Nephron progenitor cell (in vitro differentiated cells): Measurements from ENCODE around the gene SYN1.

ENCODE experiments used
- DNase-seq: peaks from one replicate; pipeline ENCODE4 v3.0.0; 2021
- H3K27ac Mint-ChIP-seq: 2 replicates; pipeline ENCODE4 v1.8.0; 2021; ENCODE audit warnings: mild to moderate bottlenecking, moderate library complexity, mixed read lengths
- H3K27me3 Mint-ChIP-seq: 2 replicates; pipeline ENCODE4 v1.8.0; 2021; ENCODE audit warnings: mild to moderate bottlenecking, low read depth, mixed read lengths; ENCODE audit not compliant: poor library complexity
- H3K36me3 Mint-ChIP-seq: 2 replicates; pipeline ENCODE4 v1.8.0; 2021; ENCODE audit warnings: low read depth, mixed read lengths
- H3K4me1 Mint-ChIP-seq: 2 replicates; pipeline ENCODE4 v1.8.0; 2021; ENCODE audit warnings: mixed read lengths
- H3K4me3 Mint-ChIP-seq: 2 replicates; pipeline ENCODE4 v1.8.0; 2021; ENCODE audit warnings: mild to moderate bottlenecking, moderate library complexity, mixed read lengths
- H3K9me3 Mint-ChIP-seq: 2 replicates; pipeline ENCODE4 v1.8.0; 2021; ENCODE audit warnings: mild to moderate bottlenecking, moderate library complexity, mixed read lengths
- CTCF ChIP-seq: fragments of 200-600 bp; sonication (generic); IDR thresholded peaks from 2 replicates; pipeline ENCODE4 v1.5.0; 2021; ENCODE audit warnings: antibody characterized with exemption

Gene SYN1

GRCh38 chrX:47638816-47639215 is 19.2 kb upstream of the SYN1 start:
- Mint-ChIP-seq H3K4me3 (no peak overlapping the region), H3K27me3 (no peaks in the 10 kb centered on the region), H3K9me3 (peaks cover 63% of the 10 kb centered on the region), H3K4me1 (peaks cover 4% of the 10 kb centered on the region), H3K36me3 (peaks cover 55% of the 10 kb centered on the region), H3K27ac (no peak overlapping the region)
- no peak for DNase-seq
- no peak for TF ChIP-seq CTCF

- no peak for DNase-seq
- TF ChIP-seq CTCF = no peak
- Mint-ChIP-seq H3K36me3 (peaks cover 51% of the 10 kb centered on the region), H3K4me3 (no peak overlapping the region), H3K4me1 (no peaks in the 10 kb centered on the region), H3K27me3 (no peaks in the 10 kb centered on the region), H3K27ac (no peak overlapping the region), H3K9me3 (peaks cover 59% of the 10 kb centered on the region)
These were observed 18.0 kb upstream of the SYN1 start for GRCh38 chrX:47637546-47638195.

- TF ChIP-seq CTCF = no peak
- Mint-ChIP-seq H3K27me3 (no peaks in the 10 kb centered on the region), H3K27ac (no peak overlapping the region), H3K36me3 (peaks cover 24% of the 10 kb centered on the region), H3K4me3 (no peak overlapping the region), H3K9me3 (peaks cover 37% of the 10 kb centered on the region), H3K4me1 (peaks cover 1% of the 10 kb centered on the region)
- no peak for DNase-seq
These were observed 15.4 kb upstream of the SYN1 start for GRCh38 chrX:47634871-47635575.

GRCh38 chrX:47633689-47634590 is 14.3 kb upstream of the SYN1 start:
- TF ChIP-seq CTCF = no peak
- Mint-ChIP-seq H3K4me3 (no peak overlapping the region), H3K36me3 (peaks cover 13% of the 10 kb centered on the region), H3K27me3 (no peaks in the 10 kb centered on the region), H3K4me1 (peaks cover 8% of the 10 kb centered on the region), H3K27ac (no peak overlapping the region), H3K9me3 (peaks cover 30% of the 10 kb centered on the region)
- no peak for DNase-seq

GRCh38 chrX:47632666-47633065 is 13.0 kb upstream of the SYN1 start:
- peaks cover 13% of the 10 kb centered on the region for H3K36me3 Mint-ChIP-seq
- H3K9me3 Mint-ChIP-seq = peaks cover 33% of the 10 kb centered on the region
- no peaks in the 10 kb centered on the region for H3K27me3 Mint-ChIP-seq
- TF ChIP-seq CTCF = no peak
- peaks cover 10% of the 10 kb centered on the region for H3K4me1 Mint-ChIP-seq
- DNase-seq = no peak
- H3K4me3 Mint-ChIP-seq = no peak overlapping the region
- H3K27ac Mint-ChIP-seq = no peak overlapping the region
